HG03439 (cell line): ENCODE measurements around the gene OGDH.
"Not testable (repeated sequence)": the region's sequence is repeated elsewhere in the genome, so short reads cannot be mapped to it uniquely, and the experiment has no call there.

Source experiments
- ATAC-seq: cut with Tn5 transposase; IDR thresholded peaks from one replicate; pipeline ENCODE4 v1.9.1; 2021; ENCODE audit warnings: mild to moderate bottlenecking, moderate library complexity; ENCODE audit not compliant: unreplicated experiment

The OGDH gene

GRCh38 chr7:44700322-44700721 lies 93.9 kb downstream of the OGDH start:
- no peak for ATAC-seq

GRCh38 chr7:44703391-44703790 lies 97.0 kb downstream of the OGDH start:
- ATAC-seq, result not testable (repeated sequence)

GRCh38 chr7:44703921-44704320 lies 97.5 kb downstream of the OGDH start:
- no peak for ATAC-seq

GRCh38 chr7:44705434-44705833 lies 99.0 kb downstream of the OGDH start:
- no peak for ATAC-seq

- no peak for ATAC-seq
Observed at GRCh38 chr7:44706788-44707557, 100.5 kb downstream of the OGDH start.

GRCh38 chr7:44707558-44708230 lies 101.3 kb downstream of the OGDH start:
- ATAC-seq, result no peak

- no peak for ATAC-seq
Observed at GRCh38 chr7:44709011-44709915, 102.8 kb downstream of the OGDH start.

GRCh38 chr7:44709945-44710596 lies 103.6 kb downstream of the OGDH start:
- ATAC-seq, result no peak

GRCh38 chr7:44711528-44711927 lies 105.1 kb downstream of the OGDH start:
- ATAC-seq, result no peak

- ATAC-seq, result no peak
Observed at GRCh38 chr7:44712012-44712411, 105.6 kb downstream of the OGDH start.

GRCh38 chr7:44713141-44713540 lies 106.7 kb downstream of the OGDH start:
- no peak for ATAC-seq

- ATAC-seq, result no peak
Observed at GRCh38 chr7:44713680-44714335, 107.4 kb downstream of the OGDH start.

GRCh38 chr7:44716205-44716604 lies 109.8 kb downstream of the OGDH start:
- ATAC-seq, result no peak

GRCh38 chr7:44720301-44720700 lies 113.9 kb downstream of the OGDH start:
- ATAC-seq, result no peak

- ATAC-seq, result no peak
Observed at GRCh38 chr7:44724276-44724675, 117.8 kb downstream of the OGDH start.

GRCh38 chr7:44726250-44726649 lies 119.8 kb downstream of the OGDH start:
- ATAC-seq, result not testable (repeated sequence)

GRCh38 chr7:44727158-44727936 lies 120.9 kb downstream of the OGDH start:
- ATAC-seq, result no peak

- no peak for ATAC-seq
Observed at GRCh38 chr7:44727937-44728262, 121.5 kb downstream of the OGDH start.

- no peak for ATAC-seq
Observed at GRCh38 chr7:44729949-44730590, 123.6 kb downstream of the OGDH start.
